Measurements from ENCODE around the gene ARMH4.

- no peak for TF ChIP-seq EZH2 (IDR thresholded peaks at IDR 0.05; ENCODE audit: low read length)
- TF ChIP-seq CTCF (optimal IDR thresholded peaks at IDR 0.05 in 1 of 3, IDR thresholded peaks at IDR 0.05 in 1 of 3, conservative IDR thresholded peaks at IDR 0.05 in 1 of 3; ENCODE audit: extremely low read depth in 1 of 3, insufficient read depth in 2 of 3, low read length in 3 of 3) = no peak
Measured at GRCh38 chr14:58071341-58071740, 80.7 kb downstream of the ARMH4 start.

All from keratinocyte (primary cell).